GM12865 (cell line): ENCODE results near the gene LRTM2.

ENCODE experiments used
- DNase-seq: peaks from one replicate; pipeline ENCODE4 v3.0.0; 2010; ENCODE audit warnings: low read depth
- H3K4me3 ChIP-seq: 2 replicates; pipeline ENCODE4 v1.5.1; 2011; ENCODE audit warnings: mild to moderate bottlenecking, low read depth, low read length, control low read depth
- CTCF ChIP-seq: IDR thresholded peaks from 2 replicates; pipeline ENCODE4 v1.5.1; 2011; ENCODE audit warnings: low read length, control low read depth, low read depth, inconsistent platforms; ENCODE audit not compliant: insufficient read depth; ENCODE audit errors: missing control alignments

The LRTM2 gene

GRCh38 chr12:1820191-1820895 is at the start of gene LRTM2:
Gene LRTM2 (plus strand): TSS chr12:1820565. CDS start chr12:1828149, 7,584 bp downstream.
- no peak within 1 kb of the TSS for H3K4me3 ChIP-seq
- TF ChIP-seq CTCF, result no peak

GRCh38 chr12:1773937-1774655 is 46.3 kb upstream of the LRTM2 start:
- no peak overlapping the region for H3K4me3 ChIP-seq
- TF ChIP-seq CTCF, result no peak
- no peak for DNase-seq

More at GRCh38 chr12:1820191-1820895, at the start of gene LRTM2:
- no peak for DNase-seq

GRCh38 chr12:1776170-1776921 is 44.0 kb upstream of the LRTM2 start:
- no peak overlapping the region for H3K4me3 ChIP-seq
- DNase-seq, result no peak
- TF ChIP-seq CTCF, result no peak

- no peak overlapping the region for H3K4me3 ChIP-seq
- TF ChIP-seq CTCF, result no peak
- DNase-seq, result no peak
Observed at GRCh38 chr12:1777798-1778197, 42.6 kb upstream of the LRTM2 start.

- no peak for DNase-seq
- H3K4me3 ChIP-seq, result no peak overlapping the region
- no peak for TF ChIP-seq CTCF
Observed at GRCh38 chr12:1778911-1779310, 41.5 kb upstream of the LRTM2 start.

GRCh38 chr12:1779783-1780182 is 40.6 kb upstream of the LRTM2 start:
- DNase-seq, result no peak
- TF ChIP-seq CTCF, result no peak
- no peak overlapping the region for H3K4me3 ChIP-seq
